C4-2B (cell line): ENCODE results near the gene TENM4.
A peak's percentile ranks its signal among the peaks of the same experiment; 100 is the strongest.

ENCODE experiments used
- H3K27ac ChIP-seq: fragments of 450-650 bp; 2 replicates; pipeline ENCODE4 v1.5.1; 2017
- CTCF ChIP-seq: fragments of 450-650 bp; conservative IDR thresholded peaks from 2 replicates; pipeline ENCODE4 v1.5.1; 2017; ENCODE audit warnings: mild to moderate bottlenecking
- ZFX ChIP-seq: fragments of 450-650 bp; IDR thresholded peaks from 2 replicates; pipeline ENCODE4 v1.6.1; 2017

TENM4 gene

GRCh38 chr11:79165908-79166307 is 274.9 kb downstream of the TENM4 start:
- TF ChIP-seq ZFX: no peak
- no peak for TF ChIP-seq CTCF
- no peak overlapping the region for H3K27ac ChIP-seq

- no peak overlapping the region for H3K27ac ChIP-seq
- TF ChIP-seq ZFX: no peak
- TF ChIP-seq CTCF: peak; percentile 77
These were observed 279.9 kb downstream of the TENM4 start for GRCh38 chr11:79160791-79161403.

- H3K27ac ChIP-seq: no peak overlapping the region
- TF ChIP-seq ZFX (no peak), CTCF (peak; percentile 32)
These were observed 281.0 kb downstream of the TENM4 start for GRCh38 chr11:79159657-79160450.

- TF ChIP-seq CTCF: no peak
- TF ChIP-seq ZFX: no peak
- no peak overlapping the region for H3K27ac ChIP-seq
These were observed 283.1 kb downstream of the TENM4 start for GRCh38 chr11:79157738-79158137.

- H3K27ac ChIP-seq: no peak overlapping the region
- TF ChIP-seq ZFX (no peak), CTCF (no peak)
These were observed 284.8 kb downstream of the TENM4 start for GRCh38 chr11:79156031-79156430.

- no peak for TF ChIP-seq ZFX
- TF ChIP-seq CTCF: no peak
- H3K27ac ChIP-seq: no peak overlapping the region
These were observed 285.6 kb downstream of the TENM4 start for GRCh38 chr11:79155237-79155636.

GRCh38 chr11:79152511-79152910 is 288.3 kb downstream of the TENM4 start:
- TF ChIP-seq CTCF: no peak
- TF ChIP-seq ZFX: no peak

More at GRCh38 chr11:79152511-79152910, 288.3 kb downstream of the TENM4 start:
- H3K27ac ChIP-seq: no peak overlapping the region
